ENCODE measurements around the gene GM2A.
"Not testable (repeated sequence)": the region's sequence is repeated elsewhere in the genome, so short reads cannot be mapped to it uniquely, and the experiment has no call there.

Gene GM2A

DNA sequence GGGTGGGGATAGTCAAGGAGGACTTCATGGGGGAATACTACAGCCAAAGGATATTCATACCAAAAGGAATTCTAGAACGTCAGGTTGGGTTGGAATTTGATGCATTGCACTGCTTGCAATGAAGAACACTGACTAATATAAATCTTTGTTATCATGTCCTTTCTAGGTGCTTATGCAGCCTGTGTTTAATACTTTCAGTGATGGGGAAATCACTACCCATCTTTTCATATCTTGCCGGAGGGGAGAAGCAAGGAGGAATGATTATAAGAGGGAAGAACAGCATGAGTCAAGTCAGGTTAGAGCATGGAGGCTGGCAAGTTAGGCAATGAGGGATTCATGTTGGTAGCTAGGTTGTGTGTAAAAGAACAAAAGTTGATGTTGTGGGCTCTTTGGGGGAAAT lies 24.0 kb upstream of the GM2A start:
- DNase-seq (ENCODE audit: low read depth), result no peak

GRCh38 chr5:151230048-151230680 lies 22.8 kb upstream of the GM2A start:
- no peak for DNase-seq (ENCODE audit: low read depth)

- DNase-seq (ENCODE audit: low read depth), result no peak
Measured at GRCh38 chr5:151231359-151231758, 21.6 kb upstream of the GM2A start.

GRCh38 chr5:151233616-151234085 lies 19.3 kb upstream of the GM2A start:
- no peak for DNase-seq (ENCODE audit: low read depth)

DNA sequence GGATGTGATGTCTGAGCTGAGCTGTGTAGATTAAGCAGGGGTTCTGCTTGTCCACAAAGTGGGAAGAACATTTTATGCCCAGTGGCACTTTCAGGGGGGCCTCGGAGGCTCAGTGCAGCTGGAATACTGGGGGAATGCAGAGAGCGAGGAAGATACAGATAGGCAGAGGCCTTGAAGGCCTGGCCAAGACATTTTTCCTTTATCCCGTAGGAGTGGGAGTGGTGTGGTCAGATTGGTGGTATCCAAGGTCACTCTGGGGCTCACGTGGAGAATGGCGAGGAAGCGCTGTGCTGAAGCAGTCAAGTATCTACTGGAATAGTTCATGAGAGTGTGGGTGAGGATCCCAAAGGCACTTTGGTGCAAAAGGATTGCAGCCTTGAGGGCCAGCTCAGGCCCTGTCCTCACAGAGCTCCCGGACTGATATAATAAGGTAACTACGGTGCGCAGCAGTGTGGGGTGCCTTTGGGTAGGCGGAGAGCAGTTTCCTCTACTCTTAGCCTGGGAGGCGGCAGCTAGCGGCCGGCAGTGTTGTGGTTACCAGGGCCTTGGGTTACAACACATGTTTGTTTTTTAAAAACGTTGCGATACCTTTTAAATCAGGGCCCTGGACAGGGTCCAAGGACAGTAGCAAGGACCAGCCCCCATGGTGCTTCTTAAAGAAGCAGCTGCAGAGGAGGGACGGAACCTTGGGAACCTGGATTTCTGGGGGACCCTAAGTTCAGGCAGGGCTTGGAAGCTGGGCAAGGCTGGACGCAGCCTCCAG lies 18.3 kb upstream of the GM2A start:
- DNase-seq (ENCODE audit: low read depth), result no peak

- DNase-seq (ENCODE audit: low read depth), result not testable (repeated sequence)
Measured at GRCh38 chr5:151235239-151235571, 17.8 kb upstream of the GM2A start.

GRCh38 chr5:151236888-151237287 lies 16.1 kb upstream of the GM2A start:
- no peak for DNase-seq (ENCODE audit: low read depth)

DNA sequence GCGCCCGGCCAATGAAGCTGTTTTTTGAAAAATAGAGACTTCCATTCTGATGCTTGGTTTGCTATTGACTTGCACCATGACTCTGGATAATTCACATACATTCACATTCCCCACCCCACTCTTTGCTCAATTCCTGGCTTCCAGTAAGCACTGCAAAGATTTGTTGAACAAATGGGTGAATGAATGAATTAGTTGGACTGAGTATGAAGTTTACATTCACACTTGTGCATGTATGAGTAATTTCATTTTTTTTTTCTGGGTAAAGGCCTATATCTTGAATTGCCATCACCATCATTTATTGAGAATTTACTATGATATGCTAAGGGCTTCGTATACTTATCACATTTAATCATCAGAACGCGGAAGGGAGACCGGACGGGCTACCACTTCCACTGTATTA lies 15.3 kb upstream of the GM2A start:
- no peak for DNase-seq (ENCODE audit: low read depth)

GRCh38 chr5:151238303-151238741 lies 14.7 kb upstream of the GM2A start:
- no peak for DNase-seq (ENCODE audit: low read depth)

- DNase-seq (ENCODE audit: low read depth), result peak; percentile 37
Measured at GRCh38 chr5:151239237-151239861, 13.6 kb upstream of the GM2A start.

GRCh38 chr5:151240268-151240835 lies 12.6 kb upstream of the GM2A start:
- not testable (repeated sequence) for DNase-seq (ENCODE audit: low read depth)

- DNase-seq (ENCODE audit: low read depth), result no peak
Measured at GRCh38 chr5:151240924-151241635, 11.9 kb upstream of the GM2A start.

- no peak for DNase-seq (ENCODE audit: low read depth)
Measured at GRCh38 chr5:151243127-151243526, 9.9 kb upstream of the GM2A start.

- no peak for DNase-seq (ENCODE audit: low read depth)
Measured at GRCh38 chr5:151243564-151243963, 9.4 kb upstream of the GM2A start.

DNA sequence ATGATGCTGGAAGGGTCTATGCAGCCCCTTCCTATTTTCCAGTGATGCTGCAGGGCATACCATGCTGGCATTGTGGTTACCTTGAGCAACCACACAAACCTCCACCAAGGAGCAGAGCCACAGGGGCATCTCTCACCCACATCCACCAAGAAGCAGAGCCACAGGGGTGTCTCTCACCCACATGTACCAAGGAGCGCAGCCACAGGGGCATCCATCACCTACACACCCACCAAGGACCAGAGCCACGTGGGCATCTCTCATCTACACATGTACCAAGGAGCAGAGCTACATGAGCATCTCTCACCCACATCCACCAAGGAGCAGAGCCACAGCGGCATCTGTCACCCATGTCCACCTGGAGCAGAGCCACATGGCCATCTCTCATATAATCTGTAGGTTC lies 8.8 kb upstream of the GM2A start:
- no peak for DNase-seq (ENCODE audit: low read depth)

GRCh38 chr5:151245680-151246219 lies 7.2 kb upstream of the GM2A start:
- no peak for DNase-seq (ENCODE audit: low read depth)

DNA sequence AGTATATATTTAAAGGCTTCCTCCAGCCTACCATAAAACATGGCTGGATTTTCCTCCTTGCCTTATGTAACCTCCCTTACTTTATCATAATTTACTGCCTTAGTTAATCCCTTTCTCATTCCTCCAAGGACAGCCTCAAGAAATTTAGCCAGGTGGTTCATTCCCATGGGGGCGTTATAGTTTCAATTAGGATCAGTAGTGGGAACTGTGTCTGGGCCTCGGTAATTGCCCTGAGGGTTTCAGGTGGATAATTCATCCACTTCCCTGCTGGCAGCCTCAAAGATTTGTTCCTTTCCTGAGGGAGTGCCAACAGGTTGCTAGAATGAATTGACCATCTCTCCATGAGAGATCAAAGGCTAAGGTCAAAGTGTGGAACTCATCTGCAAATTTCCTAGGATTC lies 4.3 kb upstream of the GM2A start:
- no peak for DNase-seq (ENCODE audit: low read depth)

GRCh38 chr5:151249281-151249680 lies 3.7 kb upstream of the GM2A start:
- no peak for DNase-seq (ENCODE audit: low read depth)

DNA sequence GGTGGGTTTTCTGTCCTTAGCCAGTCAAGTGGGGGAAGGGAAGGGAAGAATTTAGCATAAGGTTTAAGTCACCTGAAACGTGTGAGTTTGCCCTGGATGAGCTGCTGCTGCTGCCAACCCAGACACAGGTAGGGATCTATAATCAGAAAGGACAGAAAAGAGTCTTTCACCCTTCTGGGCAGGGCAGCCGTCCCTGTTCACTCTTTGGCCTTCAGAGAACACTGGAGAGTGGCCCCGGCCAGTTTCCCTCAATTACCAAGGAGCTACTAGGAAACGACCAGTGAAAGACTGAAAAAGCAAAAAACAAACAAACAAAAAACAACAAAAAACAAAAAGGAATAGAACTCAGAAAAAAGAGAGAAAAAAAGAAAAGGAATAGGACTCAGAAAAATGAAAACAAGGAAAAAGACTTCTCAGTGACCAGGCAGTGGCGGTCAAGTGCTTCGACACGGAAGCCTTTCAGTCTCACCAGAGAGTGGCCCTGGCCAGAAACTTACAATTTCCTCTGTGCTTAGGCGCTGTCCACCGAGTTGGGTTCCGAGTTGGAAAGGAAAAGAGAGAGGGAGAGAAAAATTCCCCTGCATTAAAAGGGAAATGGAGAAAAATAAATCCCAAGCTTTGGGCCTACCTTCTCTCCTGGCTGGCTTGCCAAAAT lies 2.5 kb upstream of the GM2A start:
- DNase-seq (ENCODE audit: low read depth), result no peak

GRCh38 chr5:151251001-151251551 lies 1.9 kb upstream of the GM2A start:
- DNase-seq (ENCODE audit: low read depth), result no peak

DNA sequence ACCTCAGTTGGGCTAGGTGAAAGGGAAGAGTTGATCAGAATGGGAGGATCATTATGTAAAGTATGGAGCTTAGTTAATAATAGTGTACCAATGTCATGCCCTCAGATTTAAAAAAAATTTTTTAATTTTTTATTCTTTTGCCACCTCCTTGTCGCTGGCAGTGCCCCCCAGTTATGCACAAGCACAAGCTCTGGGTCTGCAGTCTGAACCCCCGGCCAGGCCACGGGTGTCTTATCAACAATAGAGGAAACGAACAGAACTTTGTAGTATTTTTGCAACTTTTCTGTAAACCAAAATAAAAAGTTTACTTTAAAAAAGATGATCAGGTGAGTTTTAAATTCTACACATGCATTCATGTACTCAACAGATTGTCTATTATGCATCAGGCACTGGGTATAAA lies 1.4 kb upstream of the GM2A start:
- no peak for DNase-seq (ENCODE audit: low read depth)

Data from stimulated activated CD8-positive, alpha-beta memory T cell treated with anti-CD3 and anti-CD28 coated beads, Interleukin-15, amount 100 ng/mL, for 1 hour (primary cell).